Measurements from ENCODE around the gene FUCA2.

FUCA2 gene

GRCh38 chr6:143528164-143528811 lies 16.8 kb upstream of the FUCA2 start:
- in situ Hi-C loops (cut with MboI; ENCODE audit: low sequenced_read_pairs, unreplicated experiment) = no loop called here
- no peak for TF ChIP-seq CTCF (IDR thresholded peaks at IDR 0.05; ENCODE audit: borderline replicate concordance, control extremely low read depth, extremely low read depth, insufficient read depth, missing control alignments)
- no peak for DNase-seq (ENCODE audit: low spot score)

GRCh38 chr6:143527677-143528076 lies 16.2 kb upstream of the FUCA2 start:
- in situ Hi-C loops (cut with MboI; ENCODE audit: low sequenced_read_pairs, unreplicated experiment) = no loop called here

GRCh38 chr6:143525356-143525755 lies 13.8 kb upstream of the FUCA2 start:
- no peak for DNase-seq (ENCODE audit: low spot score)
- no peak for TF ChIP-seq CTCF (IDR thresholded peaks at IDR 0.05; ENCODE audit: borderline replicate concordance, control extremely low read depth, extremely low read depth, insufficient read depth, missing control alignments)
- in situ Hi-C loops (cut with MboI; ENCODE audit: low sequenced_read_pairs, unreplicated experiment) = no loop called here

More at GRCh38 chr6:143527677-143528076, 16.2 kb upstream of the FUCA2 start:
- DNase-seq (ENCODE audit: low spot score) = no peak
- TF ChIP-seq CTCF (IDR thresholded peaks at IDR 0.05; ENCODE audit: borderline replicate concordance, control extremely low read depth, extremely low read depth, insufficient read depth, missing control alignments) = no peak

- in situ Hi-C loops (cut with MboI; ENCODE audit: low sequenced_read_pairs, unreplicated experiment) = no loop called here
- no peak for DNase-seq (ENCODE audit: low spot score)
- TF ChIP-seq CTCF (IDR thresholded peaks at IDR 0.05; ENCODE audit: borderline replicate concordance, control extremely low read depth, extremely low read depth, insufficient read depth, missing control alignments) = no peak
These were observed 10.6 kb upstream of the FUCA2 start for GRCh38 chr6:143522039-143522600.

- in situ Hi-C loops (cut with MboI; ENCODE audit: low sequenced_read_pairs, unreplicated experiment) = no loop called here
- DNase-seq (ENCODE audit: low spot score) = no peak
- no peak for TF ChIP-seq CTCF (IDR thresholded peaks at IDR 0.05; ENCODE audit: borderline replicate concordance, control extremely low read depth, extremely low read depth, insufficient read depth, missing control alignments)
These were observed 5.9 kb upstream of the FUCA2 start for GRCh38 chr6:143517447-143517773.

GRCh38 chr6:143516690-143517446 lies 5.3 kb upstream of the FUCA2 start:
- DNase-seq (ENCODE audit: low spot score) = no peak
- in situ Hi-C loops (cut with MboI; ENCODE audit: low sequenced_read_pairs, unreplicated experiment) = no loop called here
- no peak for TF ChIP-seq CTCF (IDR thresholded peaks at IDR 0.05; ENCODE audit: borderline replicate concordance, control extremely low read depth, extremely low read depth, insufficient read depth, missing control alignments)
